Ramos (cell line): ENCODE measurements around the gene HS2ST1.

ENCODE experiments used
- in situ Hi-C: fragments of 300-500 bp; cut with MboI; formaldehyde crosslinking; loops from one replicate; pipeline ENCODE4 v1.14.3; 2022; ENCODE audit warnings: low sequenced_read_pairs; ENCODE audit not compliant: unreplicated experiment

HS2ST1 gene

DNA sequence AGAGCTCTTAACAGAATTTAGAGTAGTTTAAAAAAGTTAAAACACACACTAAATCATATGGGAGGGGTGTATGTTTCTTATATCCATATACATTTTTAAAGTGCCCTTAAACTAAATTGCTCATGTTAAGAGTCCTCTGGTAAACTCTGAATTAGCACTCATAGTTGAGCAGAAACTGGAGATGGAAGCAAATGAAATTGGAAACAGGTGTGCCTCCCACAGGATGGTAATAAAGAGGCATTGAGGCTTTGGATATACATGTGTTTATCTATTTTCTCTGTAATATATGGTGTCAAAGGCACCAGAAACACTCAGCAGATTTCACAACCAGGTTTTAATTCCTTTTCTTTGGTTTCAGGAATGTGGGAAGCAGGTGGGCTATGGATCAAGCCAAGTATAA is 188.6 kb downstream of the HS2ST1 start:
- in situ Hi-C loops: no loop called here

DNA sequence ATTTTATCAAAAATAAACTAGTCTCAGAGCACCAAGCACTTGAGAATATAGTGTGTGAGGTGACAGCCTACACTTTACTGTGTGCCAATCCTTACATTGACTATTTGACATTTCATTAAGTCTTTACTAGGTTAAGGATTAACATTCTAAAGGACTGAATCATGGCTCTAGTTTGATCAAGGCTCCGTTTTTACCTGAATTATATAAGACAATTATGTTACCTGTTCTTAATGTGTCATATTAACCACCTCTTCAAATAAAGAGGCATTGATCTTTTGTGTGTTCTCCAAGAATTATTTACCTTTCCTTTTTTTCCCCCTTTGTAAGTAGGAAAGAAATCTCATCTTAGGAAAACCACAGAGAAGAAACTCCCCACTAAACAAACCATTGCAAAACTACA is 189.7 kb downstream of the HS2ST1 start:
- in situ Hi-C loops: no loop called here

DNA sequence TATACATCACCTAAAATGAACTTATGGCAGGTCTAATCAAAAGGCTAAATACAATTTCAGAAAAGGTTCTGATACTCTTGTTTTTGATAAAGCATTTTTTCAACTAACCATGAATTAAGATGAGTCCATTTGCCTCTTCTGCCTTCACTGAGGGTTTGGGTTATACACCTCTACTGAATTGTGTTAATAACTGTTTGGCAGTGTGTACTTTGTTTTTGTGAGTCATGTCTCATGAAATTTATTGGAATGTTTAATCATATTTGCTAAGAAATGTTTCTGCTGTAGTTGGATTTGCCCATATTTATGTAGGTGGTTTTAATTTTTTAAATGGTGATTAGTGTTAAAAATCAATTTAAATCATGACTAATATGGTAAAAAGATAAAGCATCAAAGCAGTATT is 190.5 kb downstream of the HS2ST1 start:
- in situ Hi-C loops: no loop called here

DNA sequence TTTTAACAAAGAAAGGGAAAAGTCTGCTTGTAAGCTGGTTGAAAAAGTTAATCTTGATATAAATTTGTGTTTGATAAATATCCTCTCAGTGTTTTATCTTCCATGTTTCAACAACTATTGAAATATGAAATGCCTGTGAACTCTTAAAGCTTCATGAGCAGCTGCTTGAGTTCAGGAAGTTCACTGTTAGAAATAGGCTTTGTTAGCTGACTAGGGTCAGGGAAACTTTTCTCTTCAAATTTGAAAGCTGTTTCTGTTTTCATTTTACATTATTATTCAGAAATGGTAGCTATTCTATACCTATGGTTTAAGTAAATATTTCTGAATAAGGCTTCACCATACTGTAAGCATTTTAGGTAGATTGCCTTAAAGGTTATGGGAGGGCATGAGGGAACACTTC is 191.7 kb downstream of the HS2ST1 start:
- in situ Hi-C loops: no loop called here

DNA sequence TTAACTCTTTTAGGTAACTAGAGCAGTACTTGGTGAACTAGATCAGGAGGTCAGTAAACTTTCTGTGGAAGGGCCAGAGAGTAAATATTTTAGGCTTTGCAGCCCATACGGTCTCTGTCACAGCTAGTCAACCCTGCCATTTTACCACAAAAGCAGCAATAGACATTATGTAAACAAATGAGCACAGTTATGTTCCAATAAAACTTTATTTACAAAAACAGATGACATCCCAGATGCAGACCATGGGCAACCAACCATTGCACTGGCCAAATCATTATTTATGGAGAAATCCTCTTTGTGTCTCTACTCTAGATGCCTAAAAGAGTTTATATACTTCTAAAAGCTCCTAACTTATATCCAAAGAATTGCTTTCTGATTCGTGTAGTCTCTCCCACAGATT is 192.4 kb downstream of the HS2ST1 start:
- in situ Hi-C loops: no loop called here

DNA sequence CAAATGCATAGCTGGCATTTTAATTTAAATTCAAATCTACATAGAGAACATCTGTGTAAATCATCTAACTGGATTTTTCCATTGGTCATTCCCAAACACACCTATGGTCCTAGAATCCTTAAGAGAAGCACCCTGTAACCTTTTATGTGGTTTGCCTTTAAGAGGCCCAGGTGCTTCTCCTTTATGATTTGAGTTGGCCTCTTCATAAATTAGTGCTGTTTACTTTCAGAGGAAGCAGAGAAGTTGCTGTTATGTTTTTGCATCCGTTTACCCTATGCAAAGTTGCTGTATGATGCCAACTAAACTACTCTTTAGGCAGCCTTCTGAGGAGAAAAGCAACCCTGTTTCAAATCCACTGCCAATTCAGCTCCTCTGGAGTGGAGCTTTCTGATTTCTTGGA is 193.8 kb downstream of the HS2ST1 start:
- in situ Hi-C loops: no loop called here

DNA sequence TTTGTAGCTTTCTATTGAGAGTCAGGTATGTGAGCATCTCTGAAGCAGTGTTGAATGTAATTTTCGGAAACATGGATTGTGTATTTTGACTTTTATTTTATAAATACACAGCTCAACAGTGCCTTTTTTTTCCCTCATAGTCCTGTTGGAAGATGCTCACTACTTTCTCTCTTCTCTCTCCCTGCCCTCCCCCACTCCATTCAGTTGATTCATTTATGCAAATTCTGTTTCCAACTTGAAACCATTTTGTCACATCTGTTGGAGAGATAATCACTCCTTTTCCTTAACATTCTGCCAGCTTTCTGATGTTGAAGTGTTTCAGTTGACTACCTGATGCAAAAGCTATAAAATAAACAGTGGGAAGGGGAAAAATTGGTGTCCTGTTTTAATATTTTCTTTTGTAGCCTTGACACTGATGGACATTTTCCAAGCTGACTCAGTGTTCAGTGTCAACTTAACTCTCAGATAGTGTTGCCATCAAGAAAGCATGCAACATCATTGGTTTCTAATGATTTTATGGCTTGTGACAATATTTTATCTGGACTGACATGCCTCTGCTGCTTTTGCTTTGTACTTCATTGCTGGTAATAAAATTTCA is 194.5 kb downstream of the HS2ST1 start:
- in situ Hi-C loops: no loop called here

DNA sequence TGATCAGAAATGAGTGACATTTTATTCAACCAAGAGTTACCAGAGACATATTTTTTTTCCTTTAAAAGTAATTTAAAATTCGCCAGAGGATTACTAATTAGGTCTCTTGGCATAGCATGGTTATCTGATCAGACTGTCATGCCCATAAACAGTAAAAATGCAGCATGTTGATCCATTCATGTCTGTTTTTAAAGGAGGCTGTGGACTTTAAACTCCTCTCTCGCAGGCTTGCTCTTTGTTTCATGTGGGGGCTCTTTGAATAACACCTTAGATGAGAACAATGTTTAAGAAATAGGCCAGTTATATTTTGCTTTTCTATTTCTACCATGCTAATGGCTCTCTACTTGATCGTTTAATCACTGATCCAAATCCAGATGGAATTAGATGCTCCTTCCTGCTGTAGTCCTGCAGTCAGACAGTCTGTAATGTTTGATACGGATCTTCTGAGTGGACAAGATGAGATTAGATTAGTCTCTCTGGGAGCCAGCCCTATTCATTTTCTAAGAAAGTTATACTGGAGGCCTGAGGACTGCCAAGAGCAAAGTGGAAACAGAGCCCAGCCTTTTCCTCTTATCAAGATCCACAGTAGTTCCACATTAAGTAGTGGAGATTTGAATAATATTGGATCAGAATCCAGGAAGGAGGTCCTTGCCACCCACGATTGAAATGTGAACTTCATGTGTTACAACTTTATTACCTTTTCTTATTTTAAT is 197.4 kb downstream of the HS2ST1 start:
- in situ Hi-C loops: no loop called here

DNA sequence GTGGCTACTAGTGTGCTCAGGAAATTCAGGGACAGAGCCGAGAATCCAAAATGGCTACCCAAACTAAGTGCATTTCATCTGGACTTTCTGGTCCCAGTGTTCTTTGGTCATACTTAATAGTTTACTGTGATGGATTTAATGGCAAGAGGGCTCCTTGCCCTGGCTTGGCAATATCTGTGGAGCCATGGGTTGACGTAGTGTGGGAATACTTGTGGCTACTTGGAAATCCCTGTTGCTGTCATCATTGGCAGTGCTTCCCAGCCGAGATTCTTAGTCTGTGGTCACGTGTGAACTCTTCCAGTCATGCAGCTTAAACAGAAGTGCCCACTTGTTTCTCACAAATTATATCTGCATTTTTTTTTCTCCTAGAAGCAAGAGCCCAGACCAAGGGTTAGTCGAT is 198.9 kb downstream of the HS2ST1 start:
- in situ Hi-C loops: no loop called here

DNA sequence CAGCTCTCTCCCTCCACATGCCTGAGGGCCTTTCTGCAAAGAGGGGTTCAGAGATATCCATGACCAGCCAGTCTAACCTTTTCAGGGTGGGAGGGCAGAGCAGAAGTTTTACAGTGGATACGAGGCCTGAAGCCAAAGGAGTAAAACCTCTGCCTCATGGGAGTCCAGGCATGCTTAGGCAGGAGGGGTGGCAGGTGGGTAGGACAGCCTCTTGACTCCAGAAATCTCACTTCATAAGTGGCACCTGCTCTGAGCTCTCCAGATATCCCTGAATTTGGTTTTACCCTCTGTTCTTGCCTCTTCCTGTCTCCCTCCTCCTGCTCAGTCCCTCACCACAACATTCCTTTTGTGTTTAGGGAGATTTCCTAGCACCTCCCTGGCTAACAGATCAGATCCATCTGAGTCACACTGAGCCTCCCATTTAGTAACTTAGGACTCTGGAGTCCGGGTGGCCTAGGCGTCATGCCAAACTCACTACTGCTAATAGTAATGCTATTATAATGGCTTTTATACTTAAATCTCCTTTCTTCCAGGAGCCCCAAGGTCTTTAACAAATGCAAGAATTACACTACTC is 201.0 kb downstream of the HS2ST1 start:
- in situ Hi-C loops: no loop called here

DNA sequence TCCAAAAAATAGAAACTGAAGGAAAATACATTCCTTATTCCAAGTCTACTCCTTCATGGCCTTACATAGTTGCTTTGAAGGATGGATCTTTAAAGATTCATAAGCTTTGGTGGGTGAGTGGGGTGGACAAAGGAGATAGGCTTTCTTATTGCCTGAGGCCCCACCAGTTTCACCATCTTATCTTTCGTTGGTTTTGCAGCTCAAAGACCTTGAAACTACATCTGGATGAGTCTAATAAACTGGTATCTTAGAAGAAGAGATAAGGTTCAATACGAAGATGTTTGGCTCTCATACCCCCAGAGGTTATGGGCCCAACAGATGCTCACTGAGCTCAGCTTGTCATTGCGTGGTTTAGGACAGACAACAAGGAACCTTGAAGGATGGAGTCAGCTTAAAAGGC is 201.5 kb downstream of the HS2ST1 start:
- in situ Hi-C loops: no loop called here

DNA sequence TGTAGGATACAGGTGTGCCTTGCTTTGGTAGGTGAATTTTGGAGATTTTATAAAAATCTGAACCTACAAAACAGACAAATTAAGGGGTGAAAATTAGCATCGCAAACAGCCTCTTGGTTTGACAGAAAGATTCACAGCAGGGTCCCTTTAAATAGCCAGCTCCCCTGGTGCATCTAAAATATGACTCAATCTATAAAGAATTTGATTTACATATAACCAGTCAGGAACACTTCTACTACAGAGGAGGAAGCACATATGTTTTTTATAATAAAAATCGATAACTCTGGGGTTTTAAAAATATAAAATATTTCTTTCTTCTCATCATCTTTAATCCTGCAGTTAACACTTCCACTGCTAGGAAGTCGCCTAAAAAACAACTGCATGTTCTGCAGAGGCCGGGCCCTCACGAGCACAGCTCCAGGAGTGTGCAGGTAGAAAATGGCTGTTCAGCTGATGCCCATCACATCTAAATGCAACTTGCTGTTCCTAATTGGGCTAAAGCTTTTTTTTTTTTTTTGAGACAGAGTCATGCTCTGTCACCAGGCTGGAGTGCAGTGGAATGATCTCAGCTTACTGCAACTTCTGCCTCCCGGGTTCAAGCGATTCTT is 203.4 kb downstream of the HS2ST1 start:
- in situ Hi-C loops: no loop called here

DNA sequence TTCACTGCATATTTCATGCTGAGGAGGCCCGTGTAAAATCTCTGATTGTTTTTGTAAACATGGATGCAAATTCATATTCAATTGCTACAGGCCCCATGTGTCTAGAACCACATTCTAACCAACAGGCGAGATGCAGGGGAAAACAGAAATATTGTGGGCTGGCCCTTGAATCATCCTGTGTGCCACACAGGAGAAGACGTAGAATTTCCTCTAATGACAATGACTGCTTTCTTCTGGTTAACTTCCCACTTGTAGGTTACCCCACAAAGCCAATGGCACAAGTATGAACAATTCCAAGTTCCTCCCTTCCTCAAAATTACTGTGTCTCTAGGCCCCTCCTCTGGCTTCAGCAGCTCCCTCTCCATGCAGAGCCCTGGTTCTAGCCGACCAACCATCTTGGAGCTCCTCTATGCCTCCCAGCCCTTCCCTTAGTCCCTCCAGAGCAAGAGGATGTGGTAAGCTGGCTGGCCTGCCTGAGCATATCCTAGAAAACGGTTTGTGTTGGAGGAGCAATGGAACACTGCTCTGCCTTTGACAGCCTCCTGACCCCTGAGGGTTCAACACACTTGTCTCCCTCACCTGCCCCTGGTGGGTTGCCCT is 205.2 kb downstream of the HS2ST1 start:
- in situ Hi-C loops: no loop called here

DNA sequence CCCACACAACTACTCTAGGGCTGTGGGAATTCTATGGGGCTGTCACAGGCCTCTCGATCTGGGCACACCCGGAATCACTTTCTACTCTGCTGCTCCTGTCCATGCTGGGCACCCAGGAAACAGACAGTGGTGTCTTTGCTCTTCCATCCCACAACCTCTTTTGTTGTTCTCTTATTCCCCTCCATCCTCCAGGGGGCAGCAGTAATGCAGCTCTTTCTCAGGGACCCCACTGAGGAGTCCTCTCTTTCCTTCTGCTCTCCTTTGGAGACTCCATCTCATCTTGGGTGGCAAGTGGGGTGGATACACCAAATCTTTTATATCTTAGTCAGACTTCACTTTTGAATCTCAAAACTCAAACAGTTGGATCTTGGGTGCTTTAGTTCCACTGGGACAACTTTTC is 206.3 kb downstream of the HS2ST1 start:
- in situ Hi-C loops: no loop called here

DNA sequence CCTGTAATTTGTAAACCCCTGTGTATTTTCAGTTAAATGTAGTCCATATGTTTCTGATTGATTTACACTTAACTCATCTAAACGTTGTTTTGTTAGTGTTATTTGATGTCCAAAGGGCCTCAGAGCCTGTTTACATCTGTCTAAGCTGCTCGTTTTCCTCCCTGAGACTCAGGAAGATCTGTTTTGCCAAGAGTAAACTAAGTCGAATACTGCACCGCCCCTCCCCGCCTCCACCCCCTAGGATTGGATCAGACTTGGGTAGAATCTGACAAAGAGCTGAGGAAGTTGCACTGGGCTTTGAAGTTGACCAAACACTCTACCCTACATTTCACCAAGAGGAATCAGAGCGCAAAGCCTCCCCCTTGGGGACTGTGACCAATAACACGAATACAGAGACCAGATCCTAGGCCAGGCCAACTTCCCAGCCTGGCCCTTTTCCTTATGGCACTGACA is 207.3 kb downstream of the HS2ST1 start:
- in situ Hi-C loops: no loop called here

DNA sequence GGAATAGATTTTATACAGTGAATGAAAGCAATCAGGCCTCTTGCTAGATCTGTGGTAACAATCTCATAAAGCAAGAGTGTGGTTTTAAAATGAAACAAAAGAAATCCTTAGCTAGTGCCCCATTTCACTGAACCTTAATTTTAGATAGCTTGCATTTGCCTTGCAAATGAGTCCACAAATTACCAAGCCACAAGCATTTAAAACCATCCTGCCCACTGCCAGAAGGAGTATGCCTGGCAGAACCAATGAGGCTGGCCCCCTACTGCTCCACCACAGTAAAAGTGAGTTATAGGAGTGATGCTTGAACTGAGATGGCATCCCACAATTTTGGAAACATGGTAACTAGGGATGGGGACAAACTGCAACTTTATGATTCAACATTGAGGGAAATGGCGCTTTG is 207.8 kb downstream of the HS2ST1 start:
- in situ Hi-C loops: no loop called here

DNA sequence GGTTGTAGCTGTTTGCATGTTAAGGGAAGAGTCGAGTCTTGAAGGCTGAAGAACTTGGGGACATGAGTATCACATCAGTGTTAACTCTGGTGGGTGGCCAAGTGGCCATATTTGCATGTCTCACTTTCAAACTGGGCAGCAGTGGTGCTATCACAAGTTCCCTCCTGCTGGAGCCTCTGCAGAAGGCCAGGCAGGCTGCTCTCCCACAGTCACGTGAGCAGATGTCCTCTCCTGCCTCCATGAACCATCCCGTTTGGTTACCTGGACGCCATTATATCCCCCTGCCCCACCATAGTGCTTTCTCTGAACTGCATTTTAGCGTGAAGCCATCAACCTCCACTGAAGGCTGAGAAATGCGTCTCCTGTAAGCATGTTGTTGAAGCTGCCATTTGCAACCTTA is 209.2 kb downstream of the HS2ST1 start:
- in situ Hi-C loops: no loop called here

DNA sequence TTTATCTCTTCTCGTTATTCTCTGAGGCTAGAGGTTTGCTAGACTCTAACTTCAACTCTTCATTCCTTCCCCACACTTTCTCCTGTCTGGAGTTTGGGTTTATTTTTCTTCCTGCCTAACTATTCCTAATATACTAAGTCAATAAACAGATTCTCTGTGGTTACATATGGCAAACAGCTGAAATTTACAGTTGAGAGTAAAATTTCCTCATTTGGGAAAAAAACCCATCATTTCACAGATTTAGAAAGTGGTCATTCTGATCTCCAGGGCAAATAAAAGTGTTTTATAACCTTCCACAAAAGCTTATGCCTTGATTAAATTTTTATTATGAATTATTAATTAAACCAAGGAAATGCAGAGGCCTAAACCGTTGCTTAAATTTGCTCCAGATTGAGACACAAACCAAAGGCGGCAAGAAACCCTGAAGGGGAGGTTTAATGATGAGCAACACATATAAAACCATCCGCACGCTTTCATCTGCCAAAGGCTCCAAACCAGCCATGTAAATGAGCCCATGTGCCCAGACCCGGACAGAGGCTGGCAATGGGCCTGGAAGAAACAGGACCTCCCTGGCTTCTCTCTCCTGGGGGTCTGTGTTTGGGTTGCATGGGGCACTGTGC is 212.6 kb downstream of the HS2ST1 start:
- in situ Hi-C loops: loop anchor here (25.0 kb wide), 2 partner anchors 615 to 835 kb away; no protein-coding TSS in a partner anchor

DNA sequence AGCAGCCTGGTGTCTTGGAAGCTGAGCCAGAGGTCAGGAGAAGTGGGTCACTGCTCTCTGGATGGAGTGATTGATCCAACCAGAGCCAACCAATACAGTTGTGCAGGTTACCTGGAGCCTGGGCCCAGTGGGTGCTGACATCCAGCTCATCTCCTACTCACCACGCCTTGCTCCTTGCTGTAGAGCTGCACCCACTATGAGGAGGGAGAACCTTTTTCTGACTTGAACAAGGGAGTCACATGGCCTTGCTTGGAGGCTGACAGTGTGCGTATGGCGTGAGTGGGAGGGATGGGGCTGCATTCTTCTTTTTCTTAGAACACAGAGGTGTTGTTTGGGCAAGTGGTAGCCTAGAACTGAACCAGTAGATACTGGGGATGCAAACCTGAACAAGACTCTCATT is 213.1 kb downstream of the HS2ST1 start:
- in situ Hi-C loops: loop anchor here (25.0 kb wide), 2 partner anchors 615 to 835 kb away; no protein-coding TSS in a partner anchor

DNA sequence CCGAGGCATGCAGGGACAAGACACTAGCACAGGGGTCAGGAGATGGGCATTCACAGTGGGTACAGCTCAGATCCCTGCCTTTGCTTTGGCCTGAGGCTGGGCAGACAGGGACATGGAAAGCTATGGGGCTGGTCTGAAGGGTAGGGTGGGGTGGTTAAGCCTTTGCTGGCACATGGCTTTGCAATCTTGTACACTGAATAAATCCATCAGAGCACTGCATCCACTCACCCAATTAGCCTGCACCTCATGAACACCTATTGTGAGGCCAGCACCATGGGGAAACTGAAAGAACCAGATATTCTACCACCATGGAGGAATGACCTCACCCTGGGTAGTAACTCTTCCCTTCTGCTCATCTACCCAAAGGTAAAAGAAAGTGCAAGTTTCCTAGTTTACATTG is 214.6 kb downstream of the HS2ST1 start:
- in situ Hi-C loops: loop anchor here (25.0 kb wide), 2 partner anchors 617 to 833 kb away; no protein-coding TSS in a partner anchor
